Measurements from ENCODE around the gene KATNBL1. TPM values are rescaled to one million over a fixed set of nuclear protein-coding genes. Genes with fewer than 3 reads are reported as not detected.

The KATNBL1 gene
- total and polyA plus RNA-seq, 9 of the 15 experiments (the other 6 are each of a cell fraction or from before 2014, with no cell fraction given): 6.6 to 46.0 (median 24.0) TPM

DNA sequence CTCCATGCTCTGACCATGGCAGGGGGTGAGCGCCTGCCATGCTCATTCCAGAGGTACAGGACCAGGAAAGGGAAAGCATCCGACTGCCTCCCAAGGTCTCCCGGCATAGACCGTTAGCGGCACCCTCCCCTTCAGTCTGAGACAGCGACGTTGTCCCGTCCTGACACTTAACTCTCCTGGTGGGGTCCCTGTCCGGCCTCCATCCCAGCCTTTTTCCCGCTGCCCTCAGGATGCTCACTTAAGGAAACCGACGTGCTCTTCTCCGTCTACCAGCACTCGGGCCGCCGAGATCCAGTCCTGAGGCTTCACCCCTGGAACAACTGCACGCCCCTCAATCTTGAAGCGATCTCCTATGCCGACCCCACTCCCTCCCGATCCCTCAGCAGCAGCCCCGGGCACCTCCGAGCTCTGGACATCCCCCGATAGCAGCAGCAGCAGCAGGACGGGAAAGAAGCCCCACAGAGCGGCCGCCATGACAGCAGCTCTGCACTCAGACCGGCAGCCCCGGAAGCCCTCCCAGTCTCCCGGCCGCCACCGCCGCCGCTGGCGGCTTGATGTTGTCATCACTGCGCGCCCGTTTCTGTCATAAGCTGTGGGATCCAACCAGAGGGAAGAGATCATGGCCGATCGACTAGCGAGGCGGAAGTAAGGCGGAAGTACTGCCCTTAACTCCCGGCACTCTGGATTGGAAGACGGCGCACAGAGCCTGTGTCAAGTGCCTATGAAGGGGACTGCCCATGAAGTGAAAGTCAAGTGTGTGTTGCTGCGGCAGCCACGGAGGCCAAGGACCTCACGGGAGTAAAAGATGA, 108.3 kb downstream of the KATNBL1 start, which contains the start of the genes EMC7 and PGBD4 (continued):
- TF ChIP-seq, protein P1, sequence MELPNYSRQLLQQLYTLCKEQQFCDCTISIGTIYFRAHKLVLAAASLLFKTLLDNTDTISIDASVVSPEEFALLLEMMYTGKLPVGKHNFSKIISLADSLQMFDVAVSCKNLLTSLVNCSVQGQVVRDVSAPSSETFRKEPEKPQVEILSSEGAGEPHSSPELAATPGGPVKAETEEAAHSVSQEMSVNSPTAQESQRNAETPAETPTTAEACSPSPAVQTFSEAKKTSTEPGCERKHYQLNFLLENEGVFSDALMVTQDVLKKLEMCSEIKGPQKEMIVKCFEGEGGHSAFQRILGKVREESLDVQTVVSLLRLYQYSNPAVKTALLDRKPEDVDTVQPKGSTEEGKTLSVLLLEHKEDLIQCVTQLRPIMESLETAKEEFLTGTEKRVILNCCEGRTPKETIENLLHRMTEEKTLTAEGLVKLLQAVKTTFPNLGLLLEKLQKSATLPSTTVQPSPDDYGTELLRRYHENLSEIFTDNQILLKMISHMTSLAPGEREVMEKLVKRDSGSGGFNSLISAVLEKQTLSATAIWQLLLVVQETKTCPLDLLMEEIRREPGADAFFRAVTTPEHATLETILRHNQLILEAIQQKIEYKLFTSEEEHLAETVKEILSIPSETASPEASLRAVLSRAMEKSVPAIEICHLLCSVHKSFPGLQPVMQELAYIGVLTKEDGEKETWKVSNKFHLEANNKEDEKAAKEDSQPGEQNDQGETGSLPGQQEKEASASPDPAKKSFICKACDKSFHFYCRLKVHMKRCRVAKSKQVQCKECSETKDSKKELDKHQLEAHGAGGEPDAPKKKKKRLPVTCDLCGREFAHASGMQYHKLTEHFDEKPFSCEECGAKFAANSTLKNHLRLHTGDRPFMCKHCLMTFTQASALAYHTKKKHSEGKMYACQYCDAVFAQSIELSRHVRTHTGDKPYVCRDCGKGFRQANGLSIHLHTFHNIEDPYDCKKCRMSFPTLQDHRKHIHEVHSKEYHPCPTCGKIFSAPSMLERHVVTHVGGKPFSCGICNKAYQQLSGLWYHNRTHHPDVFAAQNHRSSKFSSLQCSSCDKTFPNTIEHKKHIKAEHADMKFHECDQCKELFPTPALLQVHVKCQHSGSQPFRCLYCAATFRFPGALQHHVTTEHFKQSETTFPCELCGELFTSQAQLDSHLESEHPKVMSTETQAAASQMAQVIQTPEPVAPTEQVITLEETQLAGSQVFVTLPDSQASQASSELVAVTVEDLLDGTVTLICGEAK (IDR thresholded peaks at IDR 0.05): peak; percentile 92
- TF ChIP-seq, protein P1 (CRISPR knock-in tag; IDR thresholded peaks at IDR 0.05): no peak
- TF ChIP-seq FOXA3 (CRISPR knock-in tag; conservative IDR thresholded peaks at IDR 0.05 in 1 of 2, IDR thresholded peaks at IDR 0.05 in 1 of 2): no peak
- no peak for TF ChIP-seq ZNF212 (CRISPR knock-in tag; IDR thresholded peaks at IDR 0.05)
- TF ChIP-seq HNRNPK (IDR thresholded peaks at IDR 0.05; ENCODE audit: low read depth, low read length, poor library complexity, severe bottlenecking): no peak
- peak; percentile 69; the same call in 1 of the 2 replicates for TF ChIP-seq SP1 (CRISPR knock-in tag; IDR thresholded peaks at IDR 0.05)
- peak; percentile 98 for TF ChIP-seq NFRKB (IDR thresholded peaks at IDR 0.05; ENCODE audit: low read depth)
- TF ChIP-seq CREBBP (IDR thresholded peaks at IDR 0.05; ENCODE audit: low read depth, low read length): no peak
- no peak for TF ChIP-seq RBM17 (IDR thresholded peaks at IDR 0.05; ENCODE audit: borderline replicate concordance, low read depth, low read length)
- no peak for TF ChIP-seq CHD1 (IDR thresholded peaks at IDR 0.05; ENCODE audit: low read length)
- TF ChIP-seq, protein P2, sequence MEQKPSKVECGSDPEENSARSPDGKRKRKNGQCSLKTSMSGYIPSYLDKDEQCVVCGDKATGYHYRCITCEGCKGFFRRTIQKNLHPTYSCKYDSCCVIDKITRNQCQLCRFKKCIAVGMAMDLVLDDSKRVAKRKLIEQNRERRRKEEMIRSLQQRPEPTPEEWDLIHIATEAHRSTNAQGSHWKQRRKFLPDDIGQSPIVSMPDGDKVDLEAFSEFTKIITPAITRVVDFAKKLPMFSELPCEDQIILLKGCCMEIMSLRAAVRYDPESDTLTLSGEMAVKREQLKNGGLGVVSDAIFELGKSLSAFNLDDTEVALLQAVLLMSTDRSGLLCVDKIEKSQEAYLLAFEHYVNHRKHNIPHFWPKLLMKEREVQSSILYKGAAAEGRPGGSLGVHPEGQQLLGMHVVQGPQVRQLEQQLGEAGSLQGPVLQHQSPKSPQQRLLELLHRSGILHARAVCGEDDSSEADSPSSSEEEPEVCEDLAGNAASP (IDR thresholded peaks at IDR 0.05): no peak
- TF ChIP-seq TOE1 (IDR thresholded peaks at IDR 0.05; ENCODE audit: borderline replicate concordance): peak; percentile 30; the same call in 1 of the 2 replicates
- no peak for TF ChIP-seq TOE1 (CRISPR knock-in tag; IDR thresholded peaks at IDR 0.05; ENCODE audit: borderline replicate concordance, low read depth)
- TF ChIP-seq, protein P3, sequence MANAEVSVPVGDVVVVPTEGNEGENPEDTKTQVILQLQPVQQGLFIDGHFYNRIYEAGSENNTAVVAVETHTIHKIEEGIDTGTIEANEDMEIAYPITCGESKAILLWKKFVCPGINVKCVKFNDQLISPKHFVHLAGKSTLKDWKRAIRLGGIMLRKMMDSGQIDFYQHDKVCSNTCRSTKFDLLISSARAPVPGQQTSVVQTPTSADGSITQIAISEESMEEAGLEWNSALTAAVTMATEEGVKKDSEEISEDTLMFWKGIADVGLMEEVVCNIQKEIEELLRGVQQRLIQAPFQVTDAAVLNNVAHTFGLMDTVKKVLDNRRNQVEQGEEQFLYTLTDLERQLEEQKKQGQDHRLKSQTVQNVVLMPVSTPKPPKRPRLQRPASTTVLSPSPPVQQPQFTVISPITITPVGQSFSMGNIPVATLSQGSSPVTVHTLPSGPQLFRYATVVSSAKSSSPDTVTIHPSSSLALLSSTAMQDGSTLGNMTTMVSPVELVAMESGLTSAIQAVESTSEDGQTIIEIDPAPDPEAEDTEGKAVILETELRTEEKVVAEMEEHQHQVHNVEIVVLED (CRISPR knock-in tag; IDR thresholded peaks at IDR 0.05): peak; percentile 44; the same call in 1 of the 2 replicates

Data from K562 (cell line).